WTC11 (cell line): Measurements from ENCODE around the gene TBX4. TPM values are rescaled to one million over a fixed set of nuclear protein-coding genes. Genes with fewer than 3 reads are reported as not detected.

ENCODE experiments used
- CREB1 ChIP-seq: sonication (generic); formaldehyde crosslinking; IDR thresholded peaks from 2 replicates; pipeline ENCODE4 v1.8.0; 2023; ENCODE audit warnings: mild to moderate bottlenecking, missing genetic modification reagents
- HMGA2 ChIP-seq: fragments of 250-450 bp; sonication (Bioruptor Pico); IDR thresholded peaks from 2 replicates; pipeline ENCODE4 v1.4.0; 2021; ENCODE audit warnings: mild to moderate bottlenecking, moderate library complexity
- NR2C2 ChIP-seq: sonication (generic); formaldehyde crosslinking; IDR thresholded peaks from 2 replicates; pipeline ENCODE4 v1.8.0; 2022; ENCODE audit warnings: mild to moderate bottlenecking, missing genetic modification reagents
- PRRX2 ChIP-seq: fragments of 250-450 bp; sonication (Bioruptor Pico); IDR thresholded peaks from 2 replicates; pipeline ENCODE4 v1.8.0; 2021; ENCODE audit warnings: mild to moderate bottlenecking
- TEAD1 ChIP-seq: sonication (generic); formaldehyde crosslinking; IDR thresholded peaks from 2 replicates; pipeline ENCODE4 v1.8.0; 2022; ENCODE audit warnings: mild to moderate bottlenecking, missing genetic modification reagents
- ZNF232 ChIP-seq: sonication (generic); formaldehyde crosslinking; IDR thresholded peaks from 2 replicates; pipeline ENCODE4 v1.8.0; 2022; ENCODE audit warnings: mild to moderate bottlenecking, missing genetic modification reagents
- ZSCAN18 ChIP-seq: fragments of 250-450 bp; sonication (Bioruptor Pico); IDR thresholded peaks from 2 replicates; pipeline ENCODE4 v2.1.2; 2022; ENCODE audit warnings: mild to moderate bottlenecking, moderate library complexity
- total RNA-seq: library from RNA; stranded (reverse); gene quantifications from 3 replicates; pipeline ENCODE4 v1.2.3, GENCODE V29; 2021
- TF ChIP-seq, protein P1 (sequence below): sonication (generic); formaldehyde crosslinking; IDR thresholded peaks from 2 replicates; pipeline ENCODE4 v1.8.1; 2023; ENCODE audit warnings: mild to moderate bottlenecking, missing genetic modification reagents
- TF ChIP-seq, protein P2 (sequence below): sonication (generic); formaldehyde crosslinking; IDR thresholded peaks from 2 replicates; pipeline ENCODE4 v1.8.0; 2022; ENCODE audit warnings: mild to moderate bottlenecking, missing genetic modification reagents
- TF ChIP-seq, protein P3 (sequence below): fragments of 250-450 bp; sonication (Bioruptor Pico); IDR thresholded peaks from 2 replicates; pipeline ENCODE4 v1.8.0; 2021; ENCODE audit warnings: mild to moderate bottlenecking
- TF ChIP-seq, protein P4 (sequence below): sonication (generic); formaldehyde crosslinking; IDR thresholded peaks from 2 replicates; pipeline ENCODE4 v1.8.0; 2022; ENCODE audit warnings: mild to moderate bottlenecking, missing genetic modification reagents
- TF ChIP-seq, protein P5 (sequence below): fragments of 250-450 bp; sonication (Bioruptor Pico); IDR thresholded peaks from 2 replicates; pipeline ENCODE4 v1.9.0; 2021; ENCODE audit warnings: mild to moderate bottlenecking, borderline replicate concordance

TBX4 gene
- total RNA-seq, 1 experiment from 2014 or later = not detected

DNA sequence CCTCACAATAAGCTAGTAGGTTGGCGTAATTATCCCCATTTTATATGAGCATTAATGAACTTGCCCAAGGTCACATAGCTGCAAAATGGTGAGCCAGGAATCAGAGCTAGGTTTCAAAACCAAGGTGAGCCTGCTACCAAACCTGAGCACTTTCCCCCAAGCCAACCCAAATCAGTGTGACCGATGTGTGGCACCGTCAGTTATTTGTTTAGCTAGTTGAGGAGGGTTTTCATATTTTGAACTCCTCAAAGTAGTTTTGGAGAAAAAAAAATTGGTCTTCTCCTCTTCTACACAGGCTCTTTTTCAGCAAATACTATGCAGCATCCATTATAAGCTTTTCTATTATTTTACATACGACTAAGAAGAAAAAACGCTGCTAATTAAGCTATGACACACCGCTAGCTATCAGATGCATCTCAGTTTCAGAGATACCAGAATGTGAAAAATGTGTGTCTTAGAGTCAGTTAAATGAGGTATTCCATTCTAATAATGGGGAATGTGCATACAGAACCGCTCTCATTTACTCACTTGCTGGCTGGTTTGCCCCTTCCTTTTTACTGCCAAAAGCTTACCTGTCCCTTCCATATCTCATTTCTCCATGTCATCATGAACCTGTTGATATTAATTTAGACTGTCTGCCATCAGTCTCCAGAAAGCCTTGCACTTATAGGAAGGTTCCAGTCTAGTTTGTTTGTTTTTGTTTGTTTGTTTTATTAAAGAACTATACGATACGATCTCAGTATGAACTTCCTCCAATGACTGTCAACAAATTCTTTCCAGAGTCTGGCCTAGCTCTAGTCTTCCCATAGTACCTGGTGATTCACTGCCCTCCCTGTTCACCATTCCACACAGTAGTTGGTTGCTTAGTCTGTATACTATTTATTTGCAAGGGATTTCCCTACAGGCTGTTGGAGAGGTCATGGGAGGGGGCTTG, 2.2 kb upstream of the TBX4 start (continued):
- TF ChIP-seq ZSCAN18 (CRISPR knock-in tag) (no peak), ZNF232 (CRISPR knock-in tag) (no peak), HMGA2 (CRISPR knock-in tag) (no peak), TEAD1 (CRISPR knock-in tag) (no peak), CREB1 (CRISPR knock-in tag) (no peak), PRRX2 (CRISPR knock-in tag) (no peak), NR2C2 (CRISPR knock-in tag) (no peak)
- TF ChIP-seq, protein P1, sequence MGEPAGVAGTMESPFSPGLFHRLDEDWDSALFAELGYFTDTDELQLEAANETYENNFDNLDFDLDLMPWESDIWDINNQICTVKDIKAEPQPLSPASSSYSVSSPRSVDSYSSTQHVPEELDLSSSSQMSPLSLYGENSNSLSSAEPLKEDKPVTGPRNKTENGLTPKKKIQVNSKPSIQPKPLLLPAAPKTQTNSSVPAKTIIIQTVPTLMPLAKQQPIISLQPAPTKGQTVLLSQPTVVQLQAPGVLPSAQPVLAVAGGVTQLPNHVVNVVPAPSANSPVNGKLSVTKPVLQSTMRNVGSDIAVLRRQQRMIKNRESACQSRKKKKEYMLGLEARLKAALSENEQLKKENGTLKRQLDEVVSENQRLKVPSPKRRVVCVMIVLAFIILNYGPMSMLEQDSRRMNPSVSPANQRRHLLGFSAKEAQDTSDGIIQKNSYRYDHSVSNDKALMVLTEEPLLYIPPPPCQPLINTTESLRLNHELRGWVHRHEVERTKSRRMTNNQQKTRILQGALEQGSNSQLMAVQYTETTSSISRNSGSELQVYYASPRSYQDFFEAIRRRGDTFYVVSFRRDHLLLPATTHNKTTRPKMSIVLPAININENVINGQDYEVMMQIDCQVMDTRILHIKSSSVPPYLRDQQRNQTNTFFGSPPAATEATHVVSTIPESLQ (CRISPR knock-in tag) = no peak
- TF ChIP-seq, protein P2, sequence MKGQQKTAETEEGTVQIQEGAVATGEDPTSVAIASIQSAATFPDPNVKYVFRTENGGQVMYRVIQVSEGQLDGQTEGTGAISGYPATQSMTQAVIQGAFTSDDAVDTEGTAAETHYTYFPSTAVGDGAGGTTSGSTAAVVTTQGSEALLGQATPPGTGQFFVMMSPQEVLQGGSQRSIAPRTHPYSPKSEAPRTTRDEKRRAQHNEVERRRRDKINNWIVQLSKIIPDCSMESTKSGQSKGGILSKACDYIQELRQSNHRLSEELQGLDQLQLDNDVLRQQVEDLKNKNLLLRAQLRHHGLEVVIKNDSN (CRISPR knock-in tag) = no peak
- TF ChIP-seq, protein P3, sequence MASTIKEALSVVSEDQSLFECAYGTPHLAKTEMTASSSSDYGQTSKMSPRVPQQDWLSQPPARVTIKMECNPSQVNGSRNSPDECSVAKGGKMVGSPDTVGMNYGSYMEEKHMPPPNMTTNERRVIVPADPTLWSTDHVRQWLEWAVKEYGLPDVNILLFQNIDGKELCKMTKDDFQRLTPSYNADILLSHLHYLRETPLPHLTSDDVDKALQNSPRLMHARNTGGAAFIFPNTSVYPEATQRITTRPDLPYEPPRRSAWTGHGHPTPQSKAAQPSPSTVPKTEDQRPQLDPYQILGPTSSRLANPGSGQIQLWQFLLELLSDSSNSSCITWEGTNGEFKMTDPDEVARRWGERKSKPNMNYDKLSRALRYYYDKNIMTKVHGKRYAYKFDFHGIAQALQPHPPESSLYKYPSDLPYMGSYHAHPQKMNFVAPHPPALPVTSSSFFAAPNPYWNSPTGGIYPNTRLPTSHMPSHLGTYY (CRISPR knock-in tag) = no peak
- TF ChIP-seq, protein P4, sequence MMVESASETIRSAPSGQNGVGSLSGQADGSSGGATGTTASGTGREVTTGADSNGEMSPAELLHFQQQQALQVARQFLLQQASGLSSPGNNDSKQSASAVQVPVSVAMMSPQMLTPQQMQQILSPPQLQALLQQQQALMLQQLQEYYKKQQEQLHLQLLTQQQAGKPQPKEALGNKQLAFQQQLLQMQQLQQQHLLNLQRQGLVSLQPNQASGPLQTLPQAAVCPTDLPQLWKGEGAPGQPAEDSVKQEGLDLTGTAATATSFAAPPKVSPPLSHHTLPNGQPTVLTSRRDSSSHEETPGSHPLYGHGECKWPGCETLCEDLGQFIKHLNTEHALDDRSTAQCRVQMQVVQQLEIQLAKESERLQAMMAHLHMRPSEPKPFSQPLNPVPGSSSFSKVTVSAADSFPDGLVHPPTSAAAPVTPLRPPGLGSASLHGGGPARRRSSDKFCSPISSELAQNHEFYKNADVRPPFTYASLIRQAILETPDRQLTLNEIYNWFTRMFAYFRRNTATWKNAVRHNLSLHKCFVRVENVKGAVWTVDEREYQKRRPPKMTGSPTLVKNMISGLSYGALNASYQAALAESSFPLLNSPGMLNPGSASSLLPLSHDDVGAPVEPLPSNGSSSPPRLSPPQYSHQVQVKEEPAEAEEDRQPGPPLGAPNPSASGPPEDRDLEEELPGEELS = no peak
- TF ChIP-seq, protein P5, sequence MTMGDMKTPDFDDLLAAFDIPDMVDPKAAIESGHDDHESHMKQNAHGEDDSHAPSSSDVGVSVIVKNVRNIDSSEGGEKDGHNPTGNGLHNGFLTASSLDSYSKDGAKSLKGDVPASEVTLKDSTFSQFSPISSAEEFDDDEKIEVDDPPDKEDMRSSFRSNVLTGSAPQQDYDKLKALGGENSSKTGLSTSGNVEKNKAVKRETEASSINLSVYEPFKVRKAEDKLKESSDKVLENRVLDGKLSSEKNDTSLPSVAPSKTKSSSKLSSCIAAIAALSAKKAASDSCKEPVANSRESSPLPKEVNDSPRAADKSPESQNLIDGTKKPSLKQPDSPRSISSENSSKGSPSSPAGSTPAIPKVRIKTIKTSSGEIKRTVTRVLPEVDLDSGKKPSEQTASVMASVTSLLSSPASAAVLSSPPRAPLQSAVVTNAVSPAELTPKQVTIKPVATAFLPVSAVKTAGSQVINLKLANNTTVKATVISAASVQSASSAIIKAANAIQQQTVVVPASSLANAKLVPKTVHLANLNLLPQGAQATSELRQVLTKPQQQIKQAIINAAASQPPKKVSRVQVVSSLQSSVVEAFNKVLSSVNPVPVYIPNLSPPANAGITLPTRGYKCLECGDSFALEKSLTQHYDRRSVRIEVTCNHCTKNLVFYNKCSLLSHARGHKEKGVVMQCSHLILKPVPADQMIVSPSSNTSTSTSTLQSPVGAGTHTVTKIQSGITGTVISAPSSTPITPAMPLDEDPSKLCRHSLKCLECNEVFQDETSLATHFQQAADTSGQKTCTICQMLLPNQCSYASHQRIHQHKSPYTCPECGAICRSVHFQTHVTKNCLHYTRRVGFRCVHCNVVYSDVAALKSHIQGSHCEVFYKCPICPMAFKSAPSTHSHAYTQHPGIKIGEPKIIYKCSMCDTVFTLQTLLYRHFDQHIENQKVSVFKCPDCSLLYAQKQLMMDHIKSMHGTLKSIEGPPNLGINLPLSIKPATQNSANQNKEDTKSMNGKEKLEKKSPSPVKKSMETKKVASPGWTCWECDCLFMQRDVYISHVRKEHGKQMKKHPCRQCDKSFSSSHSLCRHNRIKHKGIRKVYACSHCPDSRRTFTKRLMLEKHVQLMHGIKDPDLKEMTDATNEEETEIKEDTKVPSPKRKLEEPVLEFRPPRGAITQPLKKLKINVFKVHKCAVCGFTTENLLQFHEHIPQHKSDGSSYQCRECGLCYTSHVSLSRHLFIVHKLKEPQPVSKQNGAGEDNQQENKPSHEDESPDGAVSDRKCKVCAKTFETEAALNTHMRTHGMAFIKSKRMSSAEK (CRISPR knock-in tag) = no peak
